ENCODE measurements around the gene ZFP36.

Gene ZFP36

GRCh38 chr19:39389631-39390414, 16.8 kb upstream of the ZFP36 start:
- Histone ChIP-seq H3K4me3 (ENCODE audit: low read depth, low read length) (peak overlapping the region; percentile 99), H3K27me3 (replicated peaks) (no peaks in the 10 kb centered on the region), H3K27ac (no peak overlapping the region), H3K36me3 (replicated peaks) (peaks cover 53% of the 10 kb centered on the region)
- no peak for TF ChIP-seq CTCF (IDR thresholded peaks at IDR 0.05; ENCODE audit: low read depth, low read length, missing control alignments)
- in situ Hi-C loops (cut with HindIII; ENCODE audit: low pct_ligation_motif_present, low sequenced_read_pairs), result no loop called here
- DNase-seq, result no peak

- no peak for DNase-seq
- no peak for TF ChIP-seq CTCF (IDR thresholded peaks at IDR 0.05; ENCODE audit: low read depth, low read length, missing control alignments)
- Histone ChIP-seq H3K27me3 (replicated peaks) (no peaks in the 10 kb centered on the region), H3K4me3 (ENCODE audit: low read depth, low read length) (peak overlapping the region; percentile 99), H3K36me3 (replicated peaks) (peaks cover 47% of the 10 kb centered on the region), H3K27ac (peak overlapping the region; percentile 96)
- in situ Hi-C loops (cut with HindIII; ENCODE audit: low pct_ligation_motif_present, low sequenced_read_pairs), result no loop called here
These were observed 16.2 kb upstream of the ZFP36 start for GRCh38 chr19:39390451-39390750.

GRCh38 chr19:39390751-39391437, 15.8 kb upstream of the ZFP36 start, which contains the start of the genes MED29 and PAF1:
Gene MED29, plus strand, starts transcription at chr19:39391378. Its CDS starts 45 bp downstream, at chr19:39391423.
Gene PAF1, minus strand, starts transcription at chr19:39391106. Its CDS starts 242 bp downstream, at chr19:39390864.
- Histone ChIP-seq H3K27ac (peak within 1 kb of the TSS; percentile 96), H3K36me3 (replicated peaks) (peaks cover 44% of the 10 kb centered on the region), H3K4me3 (ENCODE audit: low read depth, low read length) (peak within 1 kb of the TSS; percentile 99), H3K27me3 (replicated peaks) (no peaks in the 10 kb centered on the region)
- in situ Hi-C loops (cut with HindIII; ENCODE audit: low pct_ligation_motif_present, low sequenced_read_pairs), result no loop called here
- DNase-seq, result peak; percentile 99
- no peak for TF ChIP-seq CTCF (IDR thresholded peaks at IDR 0.05; ENCODE audit: low read depth, low read length, missing control alignments)

DNA sequence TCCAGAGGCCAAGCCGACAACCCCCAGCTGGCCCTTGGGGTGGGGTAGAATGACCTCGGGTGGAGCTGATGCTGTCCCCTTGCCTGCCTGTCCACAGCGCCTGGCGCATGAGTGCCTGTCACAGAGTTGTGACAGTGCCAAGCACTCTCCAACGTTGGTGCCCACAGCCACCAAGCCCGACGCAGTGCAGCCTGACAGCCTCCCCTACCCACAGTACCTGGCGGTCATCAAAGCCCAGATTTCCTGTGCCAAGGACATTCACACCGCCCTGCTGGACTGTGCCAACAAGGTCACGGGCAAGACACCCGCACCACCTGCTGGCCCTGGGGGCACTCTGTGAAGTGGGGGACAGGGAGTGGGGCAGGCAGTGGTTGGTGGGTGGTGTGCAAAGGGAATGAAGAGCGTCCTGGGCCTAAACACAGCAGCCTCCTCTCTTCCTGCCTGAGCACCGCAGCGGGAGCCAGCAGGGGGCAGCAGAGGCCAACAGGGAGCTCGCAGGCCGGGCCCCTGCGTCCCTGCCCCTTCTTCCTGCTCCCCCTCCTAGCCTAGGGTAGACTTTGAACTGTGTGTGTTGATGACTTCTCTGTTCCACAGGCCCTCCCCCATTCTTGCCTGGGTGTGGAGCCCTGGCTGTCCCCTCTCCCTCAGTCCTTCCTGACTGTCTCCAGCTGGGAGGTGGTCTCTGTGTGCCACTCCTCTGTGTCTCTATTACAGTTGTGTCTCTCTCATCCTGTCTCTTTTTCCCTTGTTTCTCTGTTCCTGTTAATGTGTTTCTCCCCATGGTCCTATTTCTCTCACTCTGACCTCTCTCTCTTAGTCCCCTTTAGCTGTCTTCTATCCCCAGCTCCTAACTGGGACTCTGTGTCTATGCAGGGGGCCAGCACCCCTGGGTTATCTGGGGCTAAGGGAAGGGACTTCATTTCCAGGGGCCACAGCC, 9.0 kb upstream of the ZFP36 start:
- Histone ChIP-seq H3K36me3 (replicated peaks) (peaks cover 13% of the 10 kb centered on the region), H3K27me3 (replicated peaks) (no peaks in the 10 kb centered on the region), H3K27ac (peak overlapping the region; percentile 74), H3K4me3 (ENCODE audit: low read depth, low read length) (no peak overlapping the region)
- TF ChIP-seq CTCF (IDR thresholded peaks at IDR 0.05; ENCODE audit: low read depth, low read length, missing control alignments), result peak; percentile 97
- in situ Hi-C loops (cut with HindIII; ENCODE audit: low pct_ligation_motif_present, low sequenced_read_pairs), result no loop called here
- DNase-seq, result peak; percentile 81

DNA sequence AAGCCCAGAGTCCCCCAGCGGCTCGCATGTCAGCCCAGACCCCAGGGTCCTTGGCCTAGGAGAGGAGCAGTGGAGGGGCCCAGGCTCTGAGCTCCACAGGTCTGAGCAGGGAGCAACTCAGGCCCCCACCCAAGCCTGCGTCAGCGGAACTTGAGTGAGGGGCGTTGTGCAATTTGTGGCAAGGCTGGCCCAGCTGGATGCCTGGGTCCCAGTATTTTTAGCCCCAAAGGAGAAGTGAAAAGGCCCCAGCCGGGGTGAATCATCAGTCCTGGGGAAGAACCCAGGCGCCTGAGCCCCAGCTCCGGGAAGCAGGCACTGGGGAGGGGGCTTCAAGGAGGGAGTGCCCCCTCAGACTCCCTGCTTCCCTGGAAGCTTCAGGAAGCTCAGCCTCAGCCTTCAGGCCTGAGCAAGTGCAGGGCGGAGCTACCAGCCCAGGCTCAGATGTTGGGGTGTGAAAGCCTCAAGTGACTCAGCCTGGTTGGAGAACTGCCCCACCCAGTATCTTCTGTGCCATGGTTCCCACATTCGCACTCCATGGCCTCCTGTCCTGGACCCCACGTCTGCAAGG, 8.3 kb upstream of the ZFP36 start:
- peak overlapping the region; percentile 74 for H3K27ac ChIP-seq
- in situ Hi-C loops (cut with HindIII; ENCODE audit: low pct_ligation_motif_present, low sequenced_read_pairs), result no loop called here
- H3K4me3 ChIP-seq (ENCODE audit: low read depth, low read length), result no peak overlapping the region
- H3K27me3 ChIP-seq (replicated peaks), result no peaks in the 10 kb centered on the region
- TF ChIP-seq CTCF (IDR thresholded peaks at IDR 0.05; ENCODE audit: low read depth, low read length, missing control alignments), result no peak
- peaks cover 13% of the 10 kb centered on the region for H3K36me3 ChIP-seq (replicated peaks)
- peak; percentile 73 for DNase-seq

Data from brain microvascular endothelial cell (primary cell).